MM.1S (cell line): ENCODE measurements around the gene OSMR.

Source experiments
- DNase-seq: peaks from one replicate; pipeline ENCODE4 v3.0.0-alpha.2; 2015
- H2AFZ ChIP-seq: fragments of 300-600 bp; sonication (generic); 2 replicates; pipeline ENCODE4 v1.6.0; 2016; ENCODE audit warnings: antibody characterized with exemption, low read length
- H3F3A ChIP-seq: fragments of 300-600 bp; sonication (generic); 2 replicates; pipeline ENCODE4 v1.6.1; 2016; ENCODE audit warnings: mild to moderate bottlenecking, antibody characterized with exemption, low read length, moderate library complexity, mixed read lengths; ENCODE audit not compliant: insufficient read depth
- H3K27ac ChIP-seq: fragments of 300-600 bp; sonication (generic); 2 replicates; pipeline ENCODE4 v1.5.1; 2016; ENCODE audit warnings: mild to moderate bottlenecking, low read length
- H3K27me3 ChIP-seq: fragments of 300-600 bp; sonication (generic); replicated peaks from 2 replicates; pipeline ENCODE4 v1.6.0; 2016; ENCODE audit warnings: low read length; ENCODE audit not compliant: insufficient read depth
- H3K36me3 ChIP-seq: fragments of 300-600 bp; sonication (generic); replicated peaks from 2 replicates; pipeline ENCODE4 v1.6.1; 2016; ENCODE audit warnings: mild to moderate bottlenecking, low read length, mixed read lengths; ENCODE audit not compliant: insufficient read depth
- H3K4me1 ChIP-seq: fragments of 300-600 bp; sonication (generic); 2 replicates; pipeline ENCODE4 v1.6.1; 2016; ENCODE audit warnings: low read length, mixed read lengths
- H3K4me2 ChIP-seq: fragments of 300-600 bp; sonication (generic); 2 replicates; pipeline ENCODE4 v1.6.0; 2016; ENCODE audit warnings: low read depth, low read length
- H3K4me3 ChIP-seq: fragments of 300-600 bp; sonication (generic); 2 replicates; pipeline ENCODE4 v1.5.1; 2016; ENCODE audit warnings: low read length, mixed read lengths
- H3K79me2 ChIP-seq: fragments of 300-600 bp; sonication (generic); 2 replicates; pipeline ENCODE4 v1.6.1; 2016; ENCODE audit warnings: mixed run types, low read length, mixed read lengths
- H3K9ac ChIP-seq: fragments of 300-600 bp; sonication (generic); 2 replicates; pipeline ENCODE4 v1.6.1; 2016; ENCODE audit warnings: low read length, mixed read lengths
- H3K9me2 ChIP-seq: fragments of 300-600 bp; sonication (generic); replicated peaks from 2 replicates; pipeline ENCODE4 v1.6.1; 2016; ENCODE audit warnings: mild to moderate bottlenecking, low read length, mixed read lengths; ENCODE audit not compliant: insufficient read depth
- H3K9me3 ChIP-seq: fragments of 300-600 bp; sonication (generic); replicated peaks from 2 replicates; pipeline ENCODE4 v1.6.1; 2016; ENCODE audit warnings: mild to moderate bottlenecking, low read length, mixed read lengths; ENCODE audit not compliant: insufficient read depth
- H4K20me1 ChIP-seq: fragments of 300-600 bp; sonication (generic); 2 replicates; pipeline ENCODE4 v1.6.1; 2016; ENCODE audit warnings: mild to moderate bottlenecking, low read length, moderate library complexity, mixed read lengths; ENCODE audit not compliant: insufficient read depth
- EZH2 ChIP-seq: fragments of 300-600 bp; sonication (generic); optimal IDR thresholded peaks from 2 replicates; pipeline ENCODE3; 2017; ENCODE audit warnings: low read depth, mild to moderate bottlenecking, antibody characterized with exemption, low read length, mixed read lengths
- EZH2phosphoT487 ChIP-seq: fragments of 300-600 bp; sonication (generic); IDR thresholded peaks from 2 replicates; pipeline ENCODE4 v1.6.1; 2018; ENCODE audit warnings: antibody characterized with exemption, low read length
- TF ChIP-seq, protein P1 (sequence below): fragments of 300-600 bp; sonication (generic); IDR thresholded peaks from 2 replicates; pipeline ENCODE4 v1.5.1; 2016; ENCODE audit warnings: antibody characterized with exemption, low read length, mixed read lengths

The OSMR gene

DNA sequence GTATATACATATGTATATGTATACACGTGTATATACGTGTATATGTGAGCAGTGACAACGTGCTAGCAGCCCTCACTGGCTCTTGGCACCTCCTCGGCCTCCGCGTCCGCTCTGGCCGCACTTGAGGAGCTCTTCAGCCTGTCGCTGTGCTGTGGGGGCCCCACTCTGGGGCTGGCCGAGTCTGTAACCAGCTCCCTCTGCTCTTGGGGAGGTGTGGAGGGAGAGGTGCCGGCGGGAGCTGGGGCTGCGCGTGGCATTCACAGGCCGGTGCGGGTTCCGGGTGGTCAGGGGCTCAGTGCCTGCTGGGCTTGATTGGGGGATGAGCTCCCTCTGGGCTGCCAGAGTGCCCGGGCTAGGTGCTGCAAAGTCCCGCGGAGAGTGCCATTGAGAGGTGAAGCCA is 24.1 kb upstream of the OSMR start:
- no peak overlapping the region for H3K4me2 ChIP-seq
- H3K9me2 ChIP-seq = no peaks in the 10 kb centered on the region
- H3K27me3 ChIP-seq = no peaks in the 10 kb centered on the region
- no peaks in the 10 kb centered on the region for H3K79me2 ChIP-seq
- H2AFZ ChIP-seq = no peak overlapping the region
- no peaks in the 10 kb centered on the region for H3F3A ChIP-seq
- no peak for DNase-seq
- H3K27ac ChIP-seq = no peak overlapping the region
- H3K4me3 ChIP-seq = no peak overlapping the region
- H3K9me3 ChIP-seq = no peaks in the 10 kb centered on the region
- no peak overlapping the region for H3K9ac ChIP-seq
- H3K36me3 ChIP-seq = no peaks in the 10 kb centered on the region
- TF ChIP-seq, protein P1, sequence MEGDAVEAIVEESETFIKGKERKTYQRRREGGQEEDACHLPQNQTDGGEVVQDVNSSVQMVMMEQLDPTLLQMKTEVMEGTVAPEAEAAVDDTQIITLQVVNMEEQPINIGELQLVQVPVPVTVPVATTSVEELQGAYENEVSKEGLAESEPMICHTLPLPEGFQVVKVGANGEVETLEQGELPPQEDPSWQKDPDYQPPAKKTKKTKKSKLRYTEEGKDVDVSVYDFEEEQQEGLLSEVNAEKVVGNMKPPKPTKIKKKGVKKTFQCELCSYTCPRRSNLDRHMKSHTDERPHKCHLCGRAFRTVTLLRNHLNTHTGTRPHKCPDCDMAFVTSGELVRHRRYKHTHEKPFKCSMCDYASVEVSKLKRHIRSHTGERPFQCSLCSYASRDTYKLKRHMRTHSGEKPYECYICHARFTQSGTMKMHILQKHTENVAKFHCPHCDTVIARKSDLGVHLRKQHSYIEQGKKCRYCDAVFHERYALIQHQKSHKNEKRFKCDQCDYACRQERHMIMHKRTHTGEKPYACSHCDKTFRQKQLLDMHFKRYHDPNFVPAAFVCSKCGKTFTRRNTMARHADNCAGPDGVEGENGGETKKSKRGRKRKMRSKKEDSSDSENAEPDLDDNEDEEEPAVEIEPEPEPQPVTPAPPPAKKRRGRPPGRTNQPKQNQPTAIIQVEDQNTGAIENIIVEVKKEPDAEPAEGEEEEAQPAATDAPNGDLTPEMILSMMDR = no peak
- no peak for TF ChIP-seq EZH2
- no peak for TF ChIP-seq EZH2phosphoT487
- no peaks in the 10 kb centered on the region for H3K4me1 ChIP-seq
- no peaks in the 10 kb centered on the region for H4K20me1 ChIP-seq

DNA sequence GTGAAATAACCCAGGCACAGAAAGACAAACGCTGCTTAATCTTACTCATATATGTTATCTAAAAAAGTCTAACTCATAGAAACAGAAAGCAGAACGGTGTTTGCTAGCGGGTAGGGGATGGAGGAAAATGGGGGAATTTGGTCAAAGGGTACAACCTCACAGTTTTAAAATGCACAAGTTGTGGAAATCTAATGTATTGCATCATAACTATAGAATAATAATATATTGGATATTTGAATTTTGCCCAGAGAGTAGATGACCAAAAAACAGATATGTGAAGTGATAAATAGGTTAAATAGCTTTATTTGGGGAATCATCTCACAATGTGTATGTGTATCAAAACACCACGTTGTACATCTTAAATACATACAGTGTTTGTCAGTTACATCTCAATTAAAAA is 22.3 kb upstream of the OSMR start:
- Histone ChIP-seq H3K27ac (no peak overlapping the region), H3K9me2 (no peaks in the 10 kb centered on the region)

DNA sequence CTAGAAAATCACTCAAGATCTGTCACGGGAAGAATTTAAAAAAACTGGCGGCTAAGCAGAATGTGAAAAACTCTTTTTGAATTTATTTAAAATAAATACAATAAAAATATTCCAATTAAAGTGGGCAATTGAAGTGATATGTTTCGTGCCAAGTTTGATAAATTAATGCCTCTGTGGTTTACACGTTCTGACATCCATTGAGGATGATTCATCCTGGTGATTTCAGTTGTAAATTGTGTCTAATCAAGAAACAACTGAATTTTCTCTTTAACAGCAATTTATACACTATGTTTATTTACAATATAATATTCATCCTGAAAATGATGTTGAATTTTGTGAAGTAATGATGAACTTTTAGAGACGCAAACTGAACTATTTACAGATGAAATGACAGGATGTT is 21.0 kb upstream of the OSMR start:
- DNase-seq = no peak
- Histone ChIP-seq H3K4me3 (no peak overlapping the region), H3K9ac (no peak overlapping the region), H3K27me3 (no peaks in the 10 kb centered on the region), H3K79me2 (no peaks in the 10 kb centered on the region), H3K4me2 (no peak overlapping the region), H3K9me3 (no peaks in the 10 kb centered on the region), H4K20me1 (no peaks in the 10 kb centered on the region), H3K27ac (no peak overlapping the region), H3K9me2 (no peaks in the 10 kb centered on the region), H2AFZ (no peak overlapping the region), H3K36me3 (no peaks in the 10 kb centered on the region), H3K4me1 (no peaks in the 10 kb centered on the region), H3F3A (no peaks in the 10 kb centered on the region)
- TF ChIP-seq, protein P1 = no peak
- TF ChIP-seq EZH2 (no peak), EZH2phosphoT487 (no peak)

More for the DNA sequence above, 22.3 kb upstream of the OSMR start:
- Histone ChIP-seq H3F3A (no peaks in the 10 kb centered on the region), H3K9ac (no peak overlapping the region), H3K4me1 (no peaks in the 10 kb centered on the region), H3K9me3 (no peaks in the 10 kb centered on the region), H3K79me2 (no peaks in the 10 kb centered on the region), H3K36me3 (no peaks in the 10 kb centered on the region), H3K27me3 (no peaks in the 10 kb centered on the region), H2AFZ (no peak overlapping the region), H4K20me1 (no peaks in the 10 kb centered on the region), H3K4me2 (no peak overlapping the region), H3K4me3 (no peak overlapping the region)
- TF ChIP-seq, protein P1 = no peak
- TF ChIP-seq EZH2phosphoT487 (no peak), EZH2 (no peak)
- DNase-seq = no peak

DNA sequence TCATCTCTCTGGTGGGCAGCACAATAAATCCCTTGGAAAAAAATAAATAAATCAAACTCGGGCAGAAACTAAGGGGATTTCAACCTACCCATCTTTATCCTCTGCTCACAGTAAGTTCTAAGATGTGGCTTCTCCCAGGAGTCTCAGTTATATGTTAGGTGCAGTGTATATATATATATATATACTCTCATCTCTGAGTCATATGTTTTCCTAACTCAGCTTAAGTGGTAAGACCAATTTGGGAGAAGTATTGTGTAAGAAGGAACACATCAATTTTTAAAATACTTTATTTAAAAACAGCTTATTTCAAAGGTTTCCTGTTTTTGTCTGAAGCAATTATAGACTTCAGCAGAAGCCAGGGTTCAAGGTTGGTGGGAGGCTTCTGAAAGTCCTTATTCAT is 20.3 kb upstream of the OSMR start:
- no peaks in the 10 kb centered on the region for H4K20me1 ChIP-seq
- H3K9me2 ChIP-seq = no peaks in the 10 kb centered on the region
- H2AFZ ChIP-seq = no peak overlapping the region
- H3K36me3 ChIP-seq = no peaks in the 10 kb centered on the region
- H3K27ac ChIP-seq = no peak overlapping the region
- H3K4me2 ChIP-seq = no peak overlapping the region
- H3K27me3 ChIP-seq = no peaks in the 10 kb centered on the region
- H3K4me3 ChIP-seq = no peak overlapping the region
- H3K79me2 ChIP-seq = no peaks in the 10 kb centered on the region
- H3K9ac ChIP-seq = no peak overlapping the region
- H3K9me3 ChIP-seq = no peaks in the 10 kb centered on the region
- H3F3A ChIP-seq = no peaks in the 10 kb centered on the region
- DNase-seq = no peak
- TF ChIP-seq, protein P1 = no peak
- no peak for TF ChIP-seq EZH2
- no peak for TF ChIP-seq EZH2phosphoT487
- H3K4me1 ChIP-seq = no peaks in the 10 kb centered on the region
